WI38 (cell line): ENCODE measurements around the gene RAB11FIP5.

Source experiments
- H3K4me3 ChIP-seq: 2 replicates; pipeline ENCODE4 v1.5.1; 2011; ENCODE audit warnings: low read depth, mild to moderate bottlenecking, control low read depth, low read length
- TF ChIP-seq, protein P1 (sequence below): IDR thresholded peaks from 2 replicates; pipeline ENCODE4 v1.5.1; 2012; ENCODE audit warnings: low read depth, mild to moderate bottlenecking, control low read depth, low read length

RAB11FIP5 gene

GRCh38 chr2:73089270-73090030, 23.3 kb downstream of the RAB11FIP5 start:
- H3K4me3 ChIP-seq, result peak overlapping the region; percentile 33; the same call in 1 of the 2 replicates
- TF ChIP-seq, protein P1, sequence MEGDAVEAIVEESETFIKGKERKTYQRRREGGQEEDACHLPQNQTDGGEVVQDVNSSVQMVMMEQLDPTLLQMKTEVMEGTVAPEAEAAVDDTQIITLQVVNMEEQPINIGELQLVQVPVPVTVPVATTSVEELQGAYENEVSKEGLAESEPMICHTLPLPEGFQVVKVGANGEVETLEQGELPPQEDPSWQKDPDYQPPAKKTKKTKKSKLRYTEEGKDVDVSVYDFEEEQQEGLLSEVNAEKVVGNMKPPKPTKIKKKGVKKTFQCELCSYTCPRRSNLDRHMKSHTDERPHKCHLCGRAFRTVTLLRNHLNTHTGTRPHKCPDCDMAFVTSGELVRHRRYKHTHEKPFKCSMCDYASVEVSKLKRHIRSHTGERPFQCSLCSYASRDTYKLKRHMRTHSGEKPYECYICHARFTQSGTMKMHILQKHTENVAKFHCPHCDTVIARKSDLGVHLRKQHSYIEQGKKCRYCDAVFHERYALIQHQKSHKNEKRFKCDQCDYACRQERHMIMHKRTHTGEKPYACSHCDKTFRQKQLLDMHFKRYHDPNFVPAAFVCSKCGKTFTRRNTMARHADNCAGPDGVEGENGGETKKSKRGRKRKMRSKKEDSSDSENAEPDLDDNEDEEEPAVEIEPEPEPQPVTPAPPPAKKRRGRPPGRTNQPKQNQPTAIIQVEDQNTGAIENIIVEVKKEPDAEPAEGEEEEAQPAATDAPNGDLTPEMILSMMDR, result no peak

DNA sequence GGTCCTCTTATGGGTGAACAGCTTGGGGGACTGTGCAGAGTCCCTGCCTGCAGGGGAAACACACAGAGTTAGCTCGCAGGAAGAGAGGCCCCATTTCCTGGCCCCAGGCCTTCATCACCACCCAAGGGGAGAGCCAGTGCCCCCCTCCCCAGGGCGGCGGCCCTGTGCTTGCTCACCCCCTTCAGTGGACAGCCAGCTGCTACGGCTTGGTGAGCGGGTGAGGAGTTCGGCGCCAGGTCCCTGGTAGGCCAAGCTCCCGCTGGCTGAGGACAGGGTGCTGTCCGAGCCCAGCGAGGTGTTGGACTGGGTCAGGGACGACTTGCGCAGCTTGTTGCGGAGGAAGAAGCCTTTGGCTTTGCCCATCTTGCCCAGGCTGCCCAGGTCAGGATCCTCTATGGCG, 24.0 kb downstream of the RAB11FIP5 start:
- peak overlapping the region; percentile 33; the same call in 1 of the 2 replicates for H3K4me3 ChIP-seq
- TF ChIP-seq, protein P1, result no peak

DNA sequence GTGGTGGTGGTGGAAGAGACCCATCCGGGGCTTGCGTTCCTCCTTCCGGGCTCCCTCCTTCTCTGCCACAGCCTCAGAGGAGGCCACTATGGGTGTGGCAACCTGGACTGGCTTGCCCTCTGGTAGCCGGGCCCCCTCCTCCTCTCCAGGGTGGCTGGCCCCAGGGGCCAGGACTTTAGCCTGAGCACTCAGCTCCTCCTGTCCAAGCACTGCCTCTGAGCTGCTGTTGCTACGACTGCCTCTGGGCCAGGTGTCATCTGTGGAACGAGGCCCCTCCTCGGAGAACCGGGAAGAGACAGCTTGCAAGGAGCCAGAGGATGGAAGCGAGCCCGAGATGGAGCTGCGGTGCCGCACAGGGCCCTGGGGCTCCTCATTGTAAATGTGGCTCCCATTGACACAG, 24.5 kb downstream of the RAB11FIP5 start:
- H3K4me3 ChIP-seq, result no peak overlapping the region
- TF ChIP-seq, protein P1, result no peak

DNA sequence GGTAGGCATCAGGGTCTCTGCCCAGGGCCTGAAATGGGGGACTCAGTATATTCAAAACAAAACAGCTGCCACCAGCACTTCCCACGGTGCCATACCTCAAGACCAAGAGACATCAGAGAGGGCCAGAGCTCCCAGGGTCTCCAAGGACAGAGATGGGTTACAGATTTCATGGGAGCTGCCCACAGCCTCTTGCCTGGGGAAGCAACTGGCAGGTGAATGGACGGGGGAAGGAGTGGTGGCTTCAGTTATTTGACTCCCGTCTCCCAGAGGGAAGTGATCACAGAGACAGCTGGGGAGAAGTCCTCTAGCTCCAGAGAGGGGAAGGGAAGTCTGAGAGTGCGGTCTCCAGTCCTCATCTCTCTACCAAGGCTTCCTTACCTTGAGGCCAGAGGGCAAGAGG, 25.4 kb downstream of the RAB11FIP5 start:
- H3K4me3 ChIP-seq, result peak overlapping the region; percentile 6; the same call in 1 of the 2 replicates
- TF ChIP-seq, protein P1, result no peak

DNA sequence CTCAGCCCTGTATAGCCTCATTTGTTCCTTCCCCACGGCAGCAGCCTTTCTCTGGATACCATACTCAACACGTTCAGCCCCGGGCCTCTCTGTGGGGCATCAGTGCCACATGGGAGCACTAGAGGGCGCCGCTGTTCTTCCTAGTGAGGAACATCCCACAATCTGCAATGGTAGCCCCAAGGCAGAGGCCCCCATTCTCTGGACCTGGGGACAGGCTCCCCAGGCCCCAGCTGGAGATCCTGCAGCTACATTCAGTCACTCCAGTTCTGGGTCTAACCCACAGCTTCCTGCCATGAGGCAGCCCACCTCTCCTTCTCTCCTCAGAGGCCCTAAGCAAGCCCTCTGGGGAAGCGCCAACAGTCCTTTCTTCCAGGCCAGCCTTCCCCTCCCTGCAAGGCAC, 27.1 kb downstream of the RAB11FIP5 start:
- H3K4me3 ChIP-seq, result no peak overlapping the region
- TF ChIP-seq, protein P1, result peak; percentile 98

- TF ChIP-seq, protein P1, result no peak
- H3K4me3 ChIP-seq, result no peak overlapping the region
Observed at GRCh38 chr2:73084971-73085370, 27.8 kb downstream of the RAB11FIP5 start.
